GM15510 (cell line): Measurements from ENCODE around the gene PLA2G3.

Source experiments
- POLR2A ChIP-seq: IDR thresholded peaks from 3 replicates; pipeline ENCODE4 v1.6.1; 2011; ENCODE audit warnings: borderline replicate concordance; ENCODE audit not compliant: insufficient read length; ENCODE audit errors: extremely low read depth

The PLA2G3 gene

DNA sequence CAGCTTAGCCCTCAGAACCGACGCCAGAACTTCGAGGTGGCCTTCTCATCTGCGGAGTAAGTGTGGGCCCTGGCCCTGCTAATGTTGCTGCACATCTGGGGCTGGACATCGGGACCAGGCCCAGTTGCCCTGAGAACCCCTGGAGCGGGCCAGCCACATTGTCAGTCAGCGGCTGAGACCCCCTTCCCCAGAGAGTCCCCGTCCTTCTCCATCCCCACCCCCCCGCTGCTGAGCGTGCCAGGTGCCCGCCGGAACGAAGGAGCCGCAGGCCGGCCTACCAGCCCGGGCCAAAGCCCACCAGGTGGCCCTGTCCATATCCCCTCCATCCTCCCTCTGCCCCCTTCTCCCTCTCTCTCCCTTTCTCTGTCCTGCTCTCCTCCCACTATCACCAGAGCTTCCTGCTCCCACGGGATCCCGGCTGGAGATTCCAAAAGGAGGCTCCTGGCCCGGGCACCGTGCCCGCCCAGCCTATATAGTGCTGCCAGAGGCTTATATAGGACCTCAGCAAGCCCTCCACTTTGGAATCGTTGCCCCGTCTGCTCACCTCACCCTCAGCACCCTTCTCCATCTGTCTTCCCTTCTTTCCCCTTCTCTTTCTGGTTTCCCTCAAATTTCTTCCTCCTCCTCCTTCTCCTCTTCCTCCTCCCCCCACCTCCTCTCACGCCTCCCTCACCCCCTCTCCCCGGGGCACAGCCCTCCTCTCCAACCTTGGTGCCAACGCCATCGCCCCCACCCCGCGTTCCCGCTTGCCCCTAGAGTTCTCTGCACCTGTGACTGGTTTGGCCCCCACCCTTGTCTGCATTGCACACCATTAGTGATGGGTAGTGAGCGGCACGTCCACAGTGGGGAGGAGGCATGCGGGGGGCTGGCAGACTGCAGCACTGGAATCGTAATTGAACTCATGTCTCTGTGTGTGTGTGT is 40.2 kb downstream of the PLA2G3 start:
- TF ChIP-seq POLR2A = no peak

DNA sequence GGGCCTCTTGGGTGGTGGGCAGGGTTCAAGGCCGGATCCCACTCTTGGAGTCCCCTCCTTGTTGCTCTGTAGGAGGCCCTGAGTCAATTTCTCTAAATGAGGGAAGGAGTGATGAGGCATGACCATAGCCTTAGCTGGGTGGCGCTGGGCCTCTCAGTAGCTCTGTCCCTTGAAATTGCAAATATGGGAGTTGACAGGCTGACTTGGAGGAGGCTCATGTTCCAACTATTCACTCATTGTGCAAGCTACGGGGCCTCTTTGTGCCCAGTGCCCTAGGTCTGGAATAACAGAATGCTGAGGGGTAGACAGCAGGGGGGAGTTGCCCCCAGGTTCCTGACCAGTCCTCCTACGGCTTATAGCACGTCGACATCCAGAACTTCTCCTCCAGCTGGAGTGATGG is 40.9 kb downstream of the PLA2G3 start:
- TF ChIP-seq POLR2A = no peak

- TF ChIP-seq POLR2A = no peak
Measured at GRCh38 chr22:31098632-31099110, 41.6 kb downstream of the PLA2G3 start.

DNA sequence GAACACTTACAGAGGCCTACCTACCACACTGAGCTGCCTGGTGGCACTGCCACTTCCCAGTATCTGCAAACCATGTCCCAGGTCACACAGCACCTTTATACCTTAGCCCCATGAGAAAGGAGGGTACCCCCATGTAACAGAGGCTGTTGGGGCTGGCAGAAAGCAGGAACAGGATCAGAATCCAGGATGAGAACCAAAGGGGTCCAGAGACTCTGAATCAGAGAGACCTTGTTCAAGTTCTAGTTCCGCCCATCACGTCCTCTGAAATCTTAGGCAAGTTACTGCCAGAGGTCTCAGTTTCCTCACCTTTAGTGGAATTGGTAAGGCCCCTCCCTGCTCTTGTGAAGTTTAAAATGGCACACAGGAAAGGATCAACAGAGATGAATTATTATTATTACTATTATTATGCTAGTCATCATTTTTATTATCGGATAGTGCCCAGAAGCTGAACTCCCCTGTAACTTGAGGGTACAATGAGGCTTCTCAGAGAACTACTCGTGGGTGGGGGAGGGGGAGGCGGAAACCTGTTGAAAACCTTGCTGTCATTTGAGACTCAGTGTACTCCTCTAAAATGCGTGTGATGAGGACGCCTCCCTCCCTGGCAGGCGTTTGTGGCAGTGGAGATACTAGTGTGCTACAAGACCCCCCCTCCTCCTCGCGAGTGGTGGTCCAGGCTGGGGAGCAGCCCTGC is 42.2 kb downstream of the PLA2G3 start:
- no peak for TF ChIP-seq POLR2A

DNA sequence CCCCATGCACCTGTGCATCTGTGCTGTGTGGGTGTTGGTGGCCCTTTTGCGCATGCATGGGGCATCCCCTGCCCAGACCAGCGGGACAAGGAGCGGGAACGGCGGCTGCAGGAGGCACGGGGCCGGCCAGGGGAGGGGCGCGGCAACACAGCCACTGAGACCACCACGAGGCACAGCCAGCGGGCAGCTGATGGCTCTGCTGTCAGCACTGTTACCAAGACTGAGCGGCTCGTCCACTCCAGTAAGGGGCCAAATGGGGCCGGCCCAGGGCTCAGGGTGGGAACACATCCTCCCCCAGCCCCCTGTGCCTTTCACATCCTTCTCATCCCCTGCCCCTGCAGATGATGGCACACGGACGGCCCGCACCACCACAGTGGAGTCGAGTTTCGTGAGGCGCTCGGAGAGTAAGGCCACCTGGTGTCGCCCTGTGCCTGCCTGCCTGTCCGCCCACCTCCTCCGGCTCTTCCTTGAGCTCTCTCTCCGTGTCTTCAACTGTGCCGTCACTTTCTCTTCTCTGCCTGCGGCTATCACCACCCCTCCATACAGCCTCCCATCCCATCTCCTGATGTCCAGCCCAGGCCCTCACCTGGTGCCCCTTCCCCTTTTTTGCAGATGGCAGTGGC is 43.5 kb downstream of the PLA2G3 start:
- no peak for TF ChIP-seq POLR2A

- TF ChIP-seq POLR2A = no peak
Measured at GRCh38 chr22:31095637-31096249, 44.6 kb downstream of the PLA2G3 start.

DNA sequence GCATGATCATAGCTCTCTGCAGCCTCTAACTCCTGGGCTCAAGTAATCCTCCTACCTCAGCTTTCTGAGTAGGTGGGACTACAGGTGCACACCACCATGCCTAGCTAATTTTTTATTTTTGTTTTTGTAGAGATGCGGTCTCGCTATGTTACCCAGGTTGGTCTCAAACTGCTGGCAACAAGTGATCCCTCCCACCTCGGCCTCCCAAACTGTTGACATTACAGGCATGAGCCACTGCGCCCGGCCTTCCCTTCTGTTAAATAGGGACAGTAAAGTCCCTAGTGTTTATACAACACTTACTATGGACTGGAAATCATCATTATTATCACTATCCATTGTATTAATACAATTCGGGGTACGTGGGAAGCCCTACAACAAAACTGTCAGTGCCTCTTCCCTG is 45.6 kb downstream of the PLA2G3 start:
- no peak for TF ChIP-seq POLR2A

DNA sequence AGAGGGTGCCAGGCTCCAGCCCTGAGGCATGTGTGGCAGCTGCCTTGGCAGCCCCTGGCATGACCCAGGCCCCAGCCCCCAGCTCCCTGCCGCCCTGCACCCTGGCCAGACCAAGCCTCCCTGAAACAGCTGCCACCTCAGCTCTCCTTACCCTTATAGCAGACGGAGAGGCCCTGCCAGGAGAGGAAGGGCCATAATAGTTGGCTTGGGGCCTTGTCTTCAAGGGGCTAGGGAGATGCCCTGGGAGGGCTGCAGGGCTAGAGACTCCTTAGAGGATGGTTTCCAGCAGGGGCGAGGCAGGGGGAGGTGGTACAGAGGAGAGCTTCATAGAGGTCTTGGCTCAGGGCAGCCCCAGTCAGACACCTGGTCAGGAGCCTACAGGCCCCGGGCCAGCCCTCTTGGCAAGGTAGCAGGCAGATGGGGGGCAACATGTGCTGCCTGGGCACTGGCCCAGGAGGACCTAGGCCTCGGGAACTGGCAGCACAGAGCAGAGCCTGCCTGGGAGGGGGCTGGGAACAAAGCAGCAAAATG is 46.2 kb downstream of the PLA2G3 start:
- TF ChIP-seq POLR2A = no peak

GRCh38 chr22:31093086-31093850 is 47.0 kb downstream of the PLA2G3 start:
- TF ChIP-seq POLR2A = no peak

DNA sequence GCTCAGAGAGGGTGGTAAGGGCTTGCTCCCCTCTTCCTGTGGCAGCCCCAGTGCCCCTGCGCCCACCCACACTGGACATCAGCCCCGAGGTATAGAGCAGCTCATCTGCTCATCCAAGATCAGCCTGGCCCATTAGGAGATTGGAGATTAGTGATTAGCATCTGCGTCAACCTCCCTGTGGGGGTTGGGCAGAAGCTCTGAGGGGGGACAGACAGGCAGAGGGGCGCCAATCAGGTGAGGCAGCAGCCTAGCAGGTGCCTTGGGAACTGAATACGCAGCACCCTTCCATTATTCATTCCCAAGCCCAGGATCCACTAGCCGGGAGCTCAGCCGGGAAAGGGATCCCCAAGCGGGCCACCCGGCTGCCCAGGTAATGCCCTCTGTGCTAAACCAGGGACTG is 48.1 kb downstream of the PLA2G3 start:
- no peak for TF ChIP-seq POLR2A

GRCh38 chr22:31091106-31091975 is 49.0 kb downstream of the PLA2G3 start:
- TF ChIP-seq POLR2A = no peak

DNA sequence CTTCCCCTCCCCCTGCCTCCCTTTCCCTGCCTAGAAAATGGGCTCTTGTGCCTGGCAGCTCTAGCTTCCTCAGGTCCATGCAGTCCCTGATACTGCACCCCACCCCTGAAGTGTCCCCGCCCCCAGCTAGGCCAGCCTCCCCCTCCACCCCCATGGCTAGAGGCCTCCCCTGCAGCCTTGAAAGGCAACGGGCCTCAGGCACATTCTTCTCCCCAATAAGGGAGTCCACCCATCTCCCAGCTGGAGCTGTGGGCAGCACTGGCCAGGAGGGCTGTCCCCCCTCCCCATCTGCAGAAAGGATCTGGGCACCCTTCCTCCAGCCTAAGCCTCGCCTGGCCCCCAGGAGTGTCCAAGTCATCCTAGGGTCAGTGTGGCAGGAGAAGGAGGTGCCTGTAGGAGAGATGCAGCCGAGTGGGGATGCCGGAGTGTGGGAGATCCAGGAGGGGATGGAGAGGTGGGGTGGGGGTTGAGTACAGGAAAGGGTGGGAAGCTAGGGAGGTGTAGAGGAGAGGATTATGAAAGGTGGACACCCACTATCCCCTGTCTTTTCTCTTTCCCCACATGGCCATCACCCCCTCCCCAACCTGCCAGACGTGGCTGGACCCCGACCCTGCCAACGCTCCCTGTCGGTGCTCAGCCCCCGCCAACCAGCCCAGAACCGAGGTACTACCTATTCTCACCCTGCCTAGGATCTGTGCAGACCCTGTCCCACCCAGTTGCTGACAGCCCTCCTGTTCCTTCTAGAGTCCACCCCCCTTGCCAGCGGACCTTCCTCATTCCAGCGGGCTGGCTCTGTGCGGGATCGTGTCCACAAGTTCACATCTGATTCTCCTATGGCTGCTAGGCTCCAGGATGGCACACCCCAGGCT is 49.9 kb downstream of the PLA2G3 start:
- TF ChIP-seq POLR2A = no peak
